Suppressor macrophage treated with lipopolysaccharide for 4 hours (primary cell): Measurements from ENCODE around the gene KDF1.

Experiments
- DNase-seq: peaks from one replicate; pipeline ENCODE4 v3.0.0-alpha.2; 2020

The KDF1 gene

GRCh38 chr1:26913389-26913753, 46.9 kb downstream of the KDF1 start:
- no peak for DNase-seq

GRCh38 chr1:26912147-26912490, 48.1 kb downstream of the KDF1 start:
- DNase-seq, result no peak

- DNase-seq, result no peak
Observed at GRCh38 chr1:26911399-26912146, 48.7 kb downstream of the KDF1 start.

GRCh38 chr1:26910343-26911160, 49.7 kb downstream of the KDF1 start:
- no peak for DNase-seq

- DNase-seq, result no peak
Observed at GRCh38 chr1:26909951-26910342, 50.3 kb downstream of the KDF1 start.

- no peak for DNase-seq
Observed at GRCh38 chr1:26907071-26907917, 53.0 kb downstream of the KDF1 start.

- peak; percentile 13 for DNase-seq
Observed at GRCh38 chr1:26900815-26901511, 59.3 kb downstream of the KDF1 start.

GRCh38 chr1:26900001-26900814, 60.1 kb downstream of the KDF1 start, which contains the start of gene GPATCH3:
GPATCH3 (minus strand) TSS chr1:26900467; CDS start chr1:26900442, 25 bp downstream.
- peak; percentile 96 for DNase-seq
